NB4 (cell line): Measurements from ENCODE around the gene ABCB4.
"Not testable (repeated sequence)": the region's sequence is repeated elsewhere in the genome, so short reads cannot be mapped to it uniquely, and the experiment has no call there.

ENCODE experiments used
- POLR2A ChIP-seq: IDR thresholded peaks from 2 replicates; pipeline ENCODE4 v1.6.1; 2011; ENCODE audit warnings: mild to moderate bottlenecking; ENCODE audit not compliant: insufficient read length; ENCODE audit errors: extremely low read depth
- TF ChIP-seq, protein P1 (sequence below): IDR thresholded peaks from one replicate; pipeline ENCODE4 v1.5.1; 2012; ENCODE audit warnings: low read depth, low read length

DNA sequence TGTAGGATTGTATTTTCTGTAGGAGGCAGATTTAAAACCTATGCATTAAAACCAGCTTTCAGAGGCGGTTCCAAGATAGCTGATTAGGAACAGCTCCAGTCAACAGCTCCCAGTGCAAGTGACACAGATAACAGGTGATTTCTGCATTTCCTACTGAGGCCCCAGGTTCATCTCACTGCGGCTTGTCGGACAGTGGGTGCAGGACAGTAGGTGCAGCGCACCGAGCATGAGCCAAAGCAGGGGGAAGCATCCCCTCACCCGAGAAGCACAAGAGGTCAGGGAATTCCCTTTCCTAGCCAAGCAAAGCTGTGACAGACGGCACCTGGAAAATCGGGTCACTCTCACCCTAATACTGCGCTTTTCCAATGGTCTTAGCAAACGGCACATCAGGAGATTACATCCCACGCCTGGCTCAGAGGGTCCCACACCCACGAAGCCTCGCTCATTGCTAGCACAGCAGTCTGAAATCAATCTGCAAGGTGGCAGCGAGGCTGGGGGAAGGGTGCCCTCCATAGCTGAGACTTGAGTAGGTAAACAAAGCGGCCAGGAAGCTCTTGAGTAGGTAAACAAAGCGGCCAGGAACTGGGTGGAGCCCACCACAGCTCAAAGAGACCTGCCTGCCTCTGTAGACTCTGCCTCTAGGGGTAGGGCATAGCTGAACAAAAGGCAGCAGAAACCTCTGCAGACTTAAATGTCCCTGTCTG lies 10.5 kb downstream of the ABCB4 start:
- not testable (repeated sequence) for TF ChIP-seq POLR2A
- TF ChIP-seq, protein P1, sequence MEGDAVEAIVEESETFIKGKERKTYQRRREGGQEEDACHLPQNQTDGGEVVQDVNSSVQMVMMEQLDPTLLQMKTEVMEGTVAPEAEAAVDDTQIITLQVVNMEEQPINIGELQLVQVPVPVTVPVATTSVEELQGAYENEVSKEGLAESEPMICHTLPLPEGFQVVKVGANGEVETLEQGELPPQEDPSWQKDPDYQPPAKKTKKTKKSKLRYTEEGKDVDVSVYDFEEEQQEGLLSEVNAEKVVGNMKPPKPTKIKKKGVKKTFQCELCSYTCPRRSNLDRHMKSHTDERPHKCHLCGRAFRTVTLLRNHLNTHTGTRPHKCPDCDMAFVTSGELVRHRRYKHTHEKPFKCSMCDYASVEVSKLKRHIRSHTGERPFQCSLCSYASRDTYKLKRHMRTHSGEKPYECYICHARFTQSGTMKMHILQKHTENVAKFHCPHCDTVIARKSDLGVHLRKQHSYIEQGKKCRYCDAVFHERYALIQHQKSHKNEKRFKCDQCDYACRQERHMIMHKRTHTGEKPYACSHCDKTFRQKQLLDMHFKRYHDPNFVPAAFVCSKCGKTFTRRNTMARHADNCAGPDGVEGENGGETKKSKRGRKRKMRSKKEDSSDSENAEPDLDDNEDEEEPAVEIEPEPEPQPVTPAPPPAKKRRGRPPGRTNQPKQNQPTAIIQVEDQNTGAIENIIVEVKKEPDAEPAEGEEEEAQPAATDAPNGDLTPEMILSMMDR: not testable (repeated sequence)
